Measurements from ENCODE around the gene CYBB.
A peak's percentile ranks its signal among the peaks of the same experiment; 100 is the strongest.

Gene CYBB

GRCh38 chrX:37817176-37817575 lies 37.3 kb downstream of the CYBB start:
- POLR2A ChIA-PET, result no interaction called here
- DNase-seq (ENCODE audit: low read depth, low spot score), result no peak
- TF ChIP-seq CTCF (IDR thresholded peaks at IDR 0.05; ENCODE audit: insufficient read depth, low read length, missing control alignments), result no peak
- H3K4me3 ChIP-seq (ENCODE audit: low read depth, low read length), result no peak overlapping the region
- CTCF ChIA-PET, result interaction anchor here (2.0 kb wide), 1 partner anchor 8 kb away, joined by 9 read pairs; no protein-coding TSS in a partner anchor

- CTCF ChIA-PET, result interaction anchor here (2.0 kb wide), 1 partner anchor 8 kb away, joined by 9 read pairs; no protein-coding TSS in a partner anchor
- DNase-seq (ENCODE audit: low read depth, low spot score), result no peak
These were observed 37.7 kb downstream of the CYBB start for GRCh38 chrX:37817579-37817978.

GRCh38 chrX:37818031-37818430 lies 38.2 kb downstream of the CYBB start:
- DNase-seq (ENCODE audit: low read depth, low spot score), result no peak
- H3K4me3 ChIP-seq (ENCODE audit: low read depth, low read length), result no peak overlapping the region
- POLR2A ChIA-PET, result no interaction called here
- no peak for TF ChIP-seq CTCF (IDR thresholded peaks at IDR 0.05; ENCODE audit: insufficient read depth, low read length, missing control alignments)
- CTCF ChIA-PET, result no interaction called here

More at GRCh38 chrX:37817579-37817978, 37.7 kb downstream of the CYBB start:
- no peak overlapping the region for H3K4me3 ChIP-seq (ENCODE audit: low read depth, low read length)
- POLR2A ChIA-PET, result no interaction called here
- no peak for TF ChIP-seq CTCF (IDR thresholded peaks at IDR 0.05; ENCODE audit: insufficient read depth, low read length, missing control alignments)

GRCh38 chrX:37820646-37821045 lies 40.8 kb downstream of the CYBB start:
- TF ChIP-seq CTCF (IDR thresholded peaks at IDR 0.05; ENCODE audit: insufficient read depth, low read length, missing control alignments), result no peak
- CTCF ChIA-PET, result no interaction called here
- POLR2A ChIA-PET, result no interaction called here
- no peak overlapping the region for H3K4me3 ChIP-seq (ENCODE audit: low read depth, low read length)
- no peak for DNase-seq (ENCODE audit: low read depth, low spot score)

- no peak for TF ChIP-seq CTCF (IDR thresholded peaks at IDR 0.05; ENCODE audit: insufficient read depth, low read length, missing control alignments)
- POLR2A ChIA-PET, result no interaction called here
- CTCF ChIA-PET, result interaction anchor here (0.8 to 4.8 kb wide), 13 partner anchors 8 to 763 kb away, joined by 3 to 44 read pairs (median 4); no protein-coding TSS in a partner anchor
- no peak for DNase-seq (ENCODE audit: low read depth, low spot score)
- no peak overlapping the region for H3K4me3 ChIP-seq (ENCODE audit: low read depth, low read length)
These were observed 44.8 kb downstream of the CYBB start for GRCh38 chrX:37824491-37825214.

- no peak for DNase-seq (ENCODE audit: low read depth, low spot score)
- ChIA-PET CTCF (interaction anchor here (0.8 to 4.8 kb wide), 13 partner anchors 9 to 764 kb away, joined by 3 to 44 read pairs (median 4); no protein-coding TSS in a partner anchor), POLR2A (no interaction called here)
- H3K4me3 ChIP-seq (ENCODE audit: low read depth, low read length), result no peak overlapping the region
- TF ChIP-seq CTCF (IDR thresholded peaks at IDR 0.05; ENCODE audit: insufficient read depth, low read length, missing control alignments), result peak; percentile 55
These were observed 45.5 kb downstream of the CYBB start for GRCh38 chrX:37825215-37825842.
